Measurements from ENCODE around the gene SRP14.
A peak's percentile ranks its signal among the peaks of the same experiment; 100 is the strongest.

The SRP14 gene

DNA sequence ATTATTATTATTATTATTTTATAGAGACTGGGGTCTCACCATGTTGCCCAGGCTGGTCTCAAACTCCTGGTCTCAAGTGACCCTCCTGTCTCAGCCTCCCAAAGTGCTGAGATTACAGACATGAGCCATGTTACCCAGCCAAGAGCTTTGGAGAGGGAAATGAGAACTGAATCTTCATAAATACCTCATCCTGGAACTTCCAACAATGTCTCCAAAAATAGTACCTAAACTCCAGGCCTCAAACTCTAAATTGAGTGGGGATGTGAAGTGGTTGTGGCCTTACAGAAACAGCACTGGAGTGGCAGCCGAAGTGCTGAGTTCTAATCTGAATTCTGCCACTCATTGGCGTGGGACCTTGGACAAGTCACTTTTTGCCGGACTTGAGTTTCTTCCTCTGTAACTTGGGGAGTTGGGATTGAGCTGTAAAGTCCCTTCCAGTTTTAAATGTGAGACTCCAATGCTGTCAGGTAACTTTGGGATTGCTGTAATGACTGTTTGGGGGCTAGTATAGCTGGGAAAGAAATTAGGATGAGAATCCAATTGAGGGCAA is 10.0 kb upstream of the SRP14 start:
- TF ChIP-seq, protein P1, sequence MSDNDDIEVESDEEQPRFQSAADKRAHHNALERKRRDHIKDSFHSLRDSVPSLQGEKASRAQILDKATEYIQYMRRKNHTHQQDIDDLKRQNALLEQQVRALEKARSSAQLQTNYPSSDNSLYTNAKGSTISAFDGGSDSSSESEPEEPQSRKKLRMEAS (IDR thresholded peaks at IDR 0.05; ENCODE audit: low read depth, low read length): no peak
- TF ChIP-seq POLR2A (IDR thresholded peaks at IDR 0.05; ENCODE audit: extremely low read depth, insufficient read length): no peak
- DNase-seq (ENCODE audit: low read depth): no peak

DNA sequence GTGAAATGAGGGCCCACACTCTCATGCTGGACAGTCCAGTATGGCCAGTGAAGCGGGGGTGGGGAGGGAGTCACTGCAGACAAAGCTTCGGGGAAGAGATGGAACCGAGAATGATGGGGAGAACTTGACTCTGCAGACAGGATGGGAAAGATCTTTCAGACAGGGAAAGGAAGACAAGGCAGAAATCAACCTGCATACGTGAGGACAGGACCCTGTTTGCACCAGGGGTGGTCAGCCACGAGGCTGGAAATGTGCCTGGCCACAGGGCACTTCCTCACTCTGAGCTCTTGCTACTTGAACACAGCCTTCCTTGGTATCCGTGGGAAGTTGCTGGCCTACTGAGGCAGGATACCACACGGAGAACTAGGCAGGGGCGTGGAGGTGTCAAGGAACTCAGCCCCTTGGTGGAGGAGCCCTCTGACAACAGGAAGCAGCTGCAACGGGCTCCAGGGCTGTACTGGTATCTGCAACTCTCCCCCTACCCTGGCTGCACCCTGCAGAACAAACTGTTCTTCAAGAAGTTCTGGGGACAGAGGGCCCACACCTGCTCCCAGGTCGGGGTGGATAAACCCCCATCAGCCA is 9.3 kb upstream of the SRP14 start:
- H3K4me3 ChIP-seq (ENCODE audit: low read depth, low read length): no peak overlapping the region
- DNase-seq (ENCODE audit: low read depth): peak; percentile 77
- TF ChIP-seq POLR2A (IDR thresholded peaks at IDR 0.05; ENCODE audit: extremely low read depth, insufficient read length) (no peak), MYC (IDR thresholded peaks at IDR 0.05; ENCODE audit: low read depth, low read length) (peak; percentile 46; the same call in 1 of the 2 replicates)
- TF ChIP-seq, protein P1 (IDR thresholded peaks at IDR 0.05; ENCODE audit: low read depth, low read length): 0 out of 2 replicates have a peak, but pooled peaks have one; percentile 5

More for the DNA sequence above, 10.0 kb upstream of the SRP14 start:
- H3K4me3 ChIP-seq (ENCODE audit: low read depth, low read length): no peak overlapping the region

DNA sequence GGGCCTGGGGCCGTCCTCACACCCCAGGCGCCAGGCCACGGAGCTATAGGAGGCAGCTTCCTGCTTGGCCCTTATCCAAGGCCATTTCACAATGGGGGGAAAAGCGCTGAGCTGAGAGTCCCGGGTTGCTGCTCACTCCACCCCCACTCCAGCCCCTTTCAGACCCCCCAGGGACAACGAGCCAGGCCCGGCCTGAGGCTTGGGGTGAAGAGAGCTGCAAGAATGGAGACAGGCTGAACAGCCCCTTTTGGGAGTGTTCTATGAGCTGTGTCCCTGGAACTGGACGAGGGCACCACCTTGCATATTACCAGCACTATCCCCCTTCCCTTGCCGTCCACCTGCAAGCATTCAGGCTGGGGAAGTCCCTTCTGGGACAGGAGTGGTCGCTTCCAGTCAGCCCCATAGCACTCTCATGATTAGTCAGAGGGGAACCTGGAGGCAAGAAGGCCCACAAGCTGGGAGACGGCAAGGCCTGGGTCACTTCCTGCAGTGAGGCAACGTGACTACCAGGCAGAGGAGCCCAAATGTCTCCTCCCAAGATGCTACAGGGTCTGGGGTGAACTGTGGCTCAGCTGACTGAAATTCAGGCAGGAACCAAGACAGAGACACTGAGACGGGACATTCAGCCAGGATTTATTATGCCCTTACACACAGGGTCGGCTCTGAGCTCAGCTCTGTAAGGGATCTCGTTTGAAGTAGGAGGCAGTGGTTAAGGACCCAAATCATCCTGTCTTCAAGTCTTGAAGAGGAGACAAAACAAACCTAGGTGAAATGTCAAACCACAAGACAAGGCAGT is 8.6 kb upstream of the SRP14 start:
- DNase-seq (ENCODE audit: low read depth): peak; percentile 91
- no peak for TF ChIP-seq POLR2A (IDR thresholded peaks at IDR 0.05; ENCODE audit: extremely low read depth, insufficient read length)
- TF ChIP-seq, protein P2, sequence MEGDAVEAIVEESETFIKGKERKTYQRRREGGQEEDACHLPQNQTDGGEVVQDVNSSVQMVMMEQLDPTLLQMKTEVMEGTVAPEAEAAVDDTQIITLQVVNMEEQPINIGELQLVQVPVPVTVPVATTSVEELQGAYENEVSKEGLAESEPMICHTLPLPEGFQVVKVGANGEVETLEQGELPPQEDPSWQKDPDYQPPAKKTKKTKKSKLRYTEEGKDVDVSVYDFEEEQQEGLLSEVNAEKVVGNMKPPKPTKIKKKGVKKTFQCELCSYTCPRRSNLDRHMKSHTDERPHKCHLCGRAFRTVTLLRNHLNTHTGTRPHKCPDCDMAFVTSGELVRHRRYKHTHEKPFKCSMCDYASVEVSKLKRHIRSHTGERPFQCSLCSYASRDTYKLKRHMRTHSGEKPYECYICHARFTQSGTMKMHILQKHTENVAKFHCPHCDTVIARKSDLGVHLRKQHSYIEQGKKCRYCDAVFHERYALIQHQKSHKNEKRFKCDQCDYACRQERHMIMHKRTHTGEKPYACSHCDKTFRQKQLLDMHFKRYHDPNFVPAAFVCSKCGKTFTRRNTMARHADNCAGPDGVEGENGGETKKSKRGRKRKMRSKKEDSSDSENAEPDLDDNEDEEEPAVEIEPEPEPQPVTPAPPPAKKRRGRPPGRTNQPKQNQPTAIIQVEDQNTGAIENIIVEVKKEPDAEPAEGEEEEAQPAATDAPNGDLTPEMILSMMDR (IDR thresholded peaks at IDR 0.05; ENCODE audit: low read depth, low read length): no peak
- TF ChIP-seq, protein P1 (IDR thresholded peaks at IDR 0.05; ENCODE audit: low read depth, low read length): peak; percentile 61; the same call in 1 of the 2 replicates
- TF ChIP-seq MYC (IDR thresholded peaks at IDR 0.05; ENCODE audit: low read depth, low read length): no peak
- H3K4me3 ChIP-seq (ENCODE audit: low read depth, low read length): no peak overlapping the region

DNA sequence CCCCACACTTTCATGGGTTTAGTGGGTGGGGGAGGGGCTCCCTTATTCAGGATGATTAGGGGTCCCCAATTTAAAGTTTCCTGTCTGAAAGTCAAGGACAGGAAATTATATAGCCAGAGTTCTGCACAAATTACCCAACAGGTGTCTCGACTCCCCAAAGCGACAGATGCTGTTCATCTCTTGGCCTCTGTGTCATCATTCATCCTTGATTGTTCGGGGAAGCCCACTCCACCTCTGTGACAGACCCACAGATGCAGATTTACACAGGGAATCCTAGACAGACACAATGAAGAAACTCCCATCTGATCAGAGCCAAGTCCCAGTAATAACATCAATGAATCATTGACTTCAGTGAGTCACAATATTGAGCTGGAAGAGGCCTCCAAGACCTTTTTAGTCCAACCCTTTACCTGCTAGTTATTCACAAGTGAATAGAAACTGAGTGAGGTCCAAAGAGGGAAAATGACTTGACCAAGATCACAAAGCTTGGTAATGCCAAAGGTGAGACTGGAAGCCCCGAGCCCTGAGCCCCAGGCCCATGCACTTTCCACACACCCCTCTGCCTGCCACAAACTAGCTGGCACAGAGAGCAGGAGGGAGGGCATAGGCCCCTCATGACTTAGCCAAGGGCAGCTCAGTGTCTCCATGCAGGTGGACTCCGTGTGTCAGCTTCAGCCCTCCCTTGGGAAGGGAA is 7.9 kb upstream of the SRP14 start:
- no peak for DNase-seq (ENCODE audit: low read depth)
- H3K4me3 ChIP-seq (ENCODE audit: low read depth, low read length): no peak overlapping the region
- 0 out of 2 replicates have a peak, but pooled peaks have one; percentile 13 for TF ChIP-seq MYC (IDR thresholded peaks at IDR 0.05; ENCODE audit: low read depth, low read length)
- TF ChIP-seq, protein P2 (IDR thresholded peaks at IDR 0.05; ENCODE audit: low read depth, low read length): no peak
- TF ChIP-seq, protein P1 (IDR thresholded peaks at IDR 0.05; ENCODE audit: low read depth, low read length): peak; percentile 45
- TF ChIP-seq POLR2A (IDR thresholded peaks at IDR 0.05; ENCODE audit: extremely low read depth, insufficient read length): no peak

DNA sequence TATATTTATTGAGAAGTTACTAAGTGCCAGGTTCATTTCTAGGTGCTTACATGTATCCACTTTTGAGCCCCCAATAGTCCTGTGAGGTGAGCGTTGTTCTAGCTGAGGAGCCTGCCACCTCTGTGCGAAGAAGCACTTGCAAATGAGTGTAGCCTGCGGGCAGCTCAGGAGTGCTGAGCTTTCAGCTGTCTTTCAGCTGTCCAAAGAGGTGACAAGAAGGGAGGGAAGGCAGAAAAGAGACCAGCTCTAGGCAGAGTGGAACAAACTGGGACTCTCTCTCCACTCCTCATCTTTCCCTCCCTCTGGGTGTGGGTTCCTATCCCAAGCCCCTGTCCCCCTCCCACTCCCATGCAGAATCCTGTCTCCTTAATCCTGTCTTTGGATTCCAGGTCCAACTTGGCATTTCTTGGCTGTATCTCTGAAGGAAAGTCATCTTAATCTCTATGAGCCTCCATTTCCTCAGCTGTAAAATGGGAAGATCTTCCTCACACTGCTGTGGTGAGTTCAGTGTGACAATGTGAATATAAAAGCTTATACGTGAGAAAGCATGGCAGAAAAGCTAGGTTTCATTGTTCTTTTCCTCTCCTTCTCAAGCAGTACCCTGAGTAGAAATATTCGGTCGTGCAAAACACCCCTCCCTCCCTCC is 6.7 kb upstream of the SRP14 start:
- DNase-seq (ENCODE audit: low read depth): no peak
- TF ChIP-seq POLR2A (IDR thresholded peaks at IDR 0.05; ENCODE audit: extremely low read depth, insufficient read length) (no peak), MYC (IDR thresholded peaks at IDR 0.05; ENCODE audit: low read depth, low read length) (no peak)
- TF ChIP-seq, protein P2 (IDR thresholded peaks at IDR 0.05; ENCODE audit: low read depth, low read length): no peak
- no peak overlapping the region for H3K4me3 ChIP-seq (ENCODE audit: low read depth, low read length)

Measured in NB4 (cell line).